LoVo (cell line): Measurements from ENCODE around the gene MAEA.
A peak's percentile ranks its signal among the peaks of the same experiment; 100 is the strongest.

Experiments used
- DNase-seq: peaks from one replicate; pipeline ENCODE4 v3.0.0-alpha.2; 2016; ENCODE audit warnings: low spot score

The MAEA gene

DNA sequence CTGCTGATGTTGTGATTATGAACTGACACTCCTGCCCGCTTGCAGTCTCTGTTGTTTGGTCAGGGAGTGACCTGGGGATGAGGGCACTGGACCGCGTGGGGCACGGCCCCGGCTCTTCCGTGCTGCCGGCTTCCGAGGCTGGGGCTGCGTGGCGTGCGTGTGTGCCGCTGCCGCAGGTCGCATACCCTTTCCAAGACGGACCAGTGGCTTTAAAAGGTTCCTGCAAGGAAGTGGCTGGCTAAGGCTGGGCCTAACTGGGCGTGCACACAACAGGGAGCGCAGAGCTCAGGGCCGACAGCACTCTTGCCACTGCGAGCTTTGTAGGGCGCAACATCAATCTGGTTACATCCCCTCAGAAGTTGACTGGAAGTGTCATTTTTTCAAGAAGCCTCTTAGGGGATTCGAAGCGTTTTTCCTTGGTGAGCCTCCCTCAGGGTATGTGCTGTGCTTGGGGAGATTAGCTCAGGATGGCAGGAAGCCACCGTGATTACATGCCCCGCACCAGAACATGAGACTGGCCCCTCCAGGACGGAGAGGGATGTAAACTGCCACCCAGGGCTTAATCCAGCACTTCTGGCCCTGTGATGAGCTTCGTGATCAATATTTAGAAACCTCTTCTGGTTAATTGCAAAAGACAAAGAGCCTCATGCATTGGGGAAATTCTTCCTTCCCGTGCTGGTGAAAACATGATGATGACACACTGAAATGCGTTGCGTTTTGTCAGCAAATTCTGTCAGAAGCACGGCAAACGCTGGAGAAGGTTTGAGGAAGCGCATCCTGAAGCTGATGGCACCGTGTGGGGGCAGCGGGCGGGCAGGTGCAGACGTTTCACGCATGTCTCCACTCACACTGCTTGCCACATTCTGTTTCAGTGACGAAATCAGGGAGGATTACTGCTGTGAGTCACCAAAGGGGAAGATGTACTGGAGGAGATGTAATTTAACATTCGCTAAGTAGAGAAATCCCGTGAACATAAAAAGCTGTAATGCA lies 11.1 kb downstream of the MAEA start:
- no peak for DNase-seq

GRCh38 chr4:1302159-1302558 lies 12.5 kb downstream of the MAEA start:
- no peak for DNase-seq

DNA sequence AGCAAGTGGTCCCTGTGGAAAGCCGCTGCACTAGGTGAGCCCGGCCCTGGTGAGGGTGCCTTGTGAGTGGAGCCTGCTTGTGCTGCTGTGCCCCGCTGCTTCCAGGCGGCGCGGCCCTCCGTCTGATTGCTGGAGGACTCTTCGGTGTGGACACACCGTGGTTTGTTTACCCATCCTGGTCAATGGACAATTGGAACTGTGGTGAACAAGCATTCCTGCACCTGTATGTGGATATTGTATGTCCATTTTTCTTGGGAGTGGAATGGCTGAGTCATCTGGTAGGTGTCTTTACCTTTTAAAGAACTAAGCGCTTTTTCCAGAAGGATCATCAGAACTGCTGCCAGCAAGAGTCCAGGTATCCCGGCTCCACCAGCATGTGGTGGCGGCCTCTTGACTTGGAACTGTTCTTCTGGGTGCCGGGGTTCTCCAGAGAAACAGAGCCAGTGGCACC lies 15.6 kb downstream of the MAEA start:
- peak; percentile 45 for DNase-seq

GRCh38 chr4:1305781-1306455 lies 16.2 kb downstream of the MAEA start:
- DNase-seq = peak; percentile 72

GRCh38 chr4:1307951-1308735 lies 18.5 kb downstream of the MAEA start:
- DNase-seq = no peak

DNA sequence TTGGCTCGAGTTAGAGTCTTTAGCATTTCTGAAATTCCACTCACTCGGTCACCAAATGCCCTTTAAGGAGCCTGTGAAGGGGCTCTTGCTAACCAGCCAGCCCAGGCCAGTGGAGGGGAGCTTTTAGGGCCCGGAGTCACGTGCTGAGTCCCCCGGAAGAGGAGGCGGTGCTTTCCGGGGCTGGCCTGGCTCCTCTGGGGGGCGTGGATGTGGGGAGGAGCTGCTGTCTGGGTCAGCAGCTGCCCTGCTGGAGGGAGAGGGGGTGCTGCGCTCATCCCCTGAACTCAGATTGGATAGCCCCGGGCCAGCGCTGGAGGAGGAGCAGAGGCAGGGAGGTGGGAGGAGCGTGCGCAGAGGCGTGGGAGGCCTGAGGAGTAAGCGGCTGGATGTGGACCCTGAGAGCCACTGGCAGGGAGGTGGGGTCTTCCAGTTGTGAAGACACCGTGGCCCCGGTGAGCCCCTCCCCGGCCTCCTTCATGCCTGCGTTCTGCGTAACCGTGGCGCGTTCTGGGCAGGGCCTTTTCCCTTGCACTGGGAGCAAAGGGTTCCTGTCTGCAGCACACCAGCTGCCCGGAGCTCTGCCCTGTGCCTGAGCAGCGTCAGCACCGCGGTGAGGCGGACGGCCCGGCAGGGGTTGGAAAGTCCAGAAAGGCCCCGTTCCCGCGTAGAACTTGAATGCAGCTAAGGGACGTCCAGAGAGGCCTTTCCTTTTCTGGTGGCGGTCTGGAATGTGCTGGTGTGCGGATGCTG lies 19.7 kb downstream of the MAEA start:
- DNase-seq = no peak

- DNase-seq = no peak
Measured at GRCh38 chr4:1310031-1310795, 20.5 kb downstream of the MAEA start.

GRCh38 chr4:1310796-1311631 lies 21.3 kb downstream of the MAEA start:
- DNase-seq = no peak

DNA sequence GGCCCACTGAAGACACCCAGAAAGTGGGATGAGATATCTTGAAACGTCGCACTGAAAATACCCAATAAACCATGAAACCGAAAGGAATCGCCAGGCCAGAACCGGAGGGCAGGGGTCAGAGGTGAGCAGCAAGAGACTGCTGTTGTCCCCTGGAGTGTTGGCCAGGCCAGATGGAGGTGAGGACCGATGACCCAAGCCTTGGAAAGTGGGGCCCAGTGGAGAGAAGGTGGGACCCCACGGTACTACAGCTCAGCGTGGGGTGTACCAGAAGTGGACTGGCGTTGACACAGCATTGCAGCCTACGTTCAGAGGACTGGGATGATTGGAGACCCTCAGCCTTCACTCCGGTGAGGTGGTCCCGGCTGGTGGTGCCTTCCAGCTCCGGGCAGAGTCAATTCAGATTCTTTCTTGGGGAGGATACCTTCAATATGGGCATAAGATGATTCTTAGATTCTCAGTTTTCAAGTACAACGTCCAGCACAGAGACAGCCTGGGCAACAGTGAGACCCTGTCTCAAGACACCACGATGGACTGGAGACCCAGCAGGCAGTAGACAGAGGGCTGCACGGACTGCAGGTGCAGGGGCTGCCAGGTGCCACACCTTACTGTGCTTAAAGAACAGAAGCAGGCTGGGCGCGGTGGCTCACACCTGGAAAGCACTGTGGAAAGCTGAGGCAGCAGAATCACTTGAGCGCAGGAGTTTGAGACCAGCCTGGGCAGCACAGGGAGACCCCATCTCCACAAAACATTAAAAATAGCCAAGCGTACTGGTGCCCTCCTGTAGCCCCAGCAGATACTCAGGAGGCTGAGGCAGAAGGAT lies 23.3 kb downstream of the MAEA start:
- no peak for DNase-seq

GRCh38 chr4:1315306-1315705 lies 25.6 kb downstream of the MAEA start:
- DNase-seq = no peak

DNA sequence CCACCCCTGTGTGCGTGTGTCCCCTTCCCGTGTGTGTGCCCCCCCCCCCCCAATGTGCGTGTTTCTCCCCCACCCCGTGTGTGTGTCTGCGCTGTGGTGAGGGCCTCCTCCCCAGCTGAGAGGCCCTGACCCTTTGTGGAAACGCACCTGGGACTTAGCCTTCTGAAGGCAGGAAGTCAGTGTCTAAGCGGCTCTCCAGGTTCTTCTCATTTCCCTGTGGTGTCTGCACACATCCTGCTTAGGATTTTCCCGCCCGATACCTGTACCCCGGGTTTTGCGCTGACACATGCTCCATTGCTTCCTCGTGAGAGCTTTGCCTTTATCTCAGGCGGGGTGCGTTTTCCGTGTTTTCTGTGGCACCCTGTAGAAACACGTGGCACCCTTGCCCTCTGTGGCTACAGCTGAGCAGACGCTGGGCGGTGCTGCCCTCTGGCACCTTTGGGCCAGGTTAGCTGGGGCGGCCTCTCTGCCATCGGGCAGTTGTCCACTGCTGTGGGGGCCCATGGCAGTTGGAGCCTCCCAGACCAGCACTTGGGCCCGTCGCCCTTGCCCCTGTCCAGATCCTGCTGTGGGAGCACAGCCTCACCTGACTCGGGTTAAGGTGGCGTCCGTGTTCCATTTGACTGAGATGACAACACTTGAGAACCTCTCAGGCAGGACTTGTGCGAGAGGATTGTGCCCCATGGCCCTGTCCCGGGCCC lies 26.3 kb downstream of the MAEA start:
- DNase-seq = no peak

DNA sequence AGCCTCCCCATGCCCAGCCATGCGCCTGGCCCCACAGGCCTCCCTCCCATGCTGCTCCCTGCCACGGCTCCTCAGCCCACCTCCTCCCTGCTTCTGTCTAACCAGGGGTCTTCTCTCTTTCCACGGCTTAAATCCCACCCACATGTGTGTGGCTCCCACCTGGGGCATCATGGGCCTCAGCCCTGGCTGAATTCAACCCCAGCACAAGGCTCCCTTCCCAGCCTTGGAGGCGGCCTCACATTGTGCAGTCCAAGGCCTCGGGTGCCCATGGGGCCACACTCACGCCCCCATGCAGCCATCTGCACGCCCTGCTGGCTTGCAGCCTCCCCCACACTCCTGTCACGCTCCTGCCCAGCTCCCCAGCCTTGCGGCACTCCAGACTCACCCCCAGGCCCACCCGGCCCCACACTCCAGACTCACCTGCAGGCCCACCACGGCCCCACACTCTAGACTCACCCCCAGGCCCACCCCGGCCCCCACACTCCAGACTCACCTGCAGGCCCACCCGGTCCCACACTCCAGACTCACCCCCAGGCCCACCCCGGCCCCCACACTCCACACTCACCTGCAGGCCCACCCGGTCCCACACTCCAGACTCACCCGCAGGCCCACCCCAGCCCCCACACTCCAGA lies 27.0 kb downstream of the MAEA start:
- DNase-seq = no peak

DNA sequence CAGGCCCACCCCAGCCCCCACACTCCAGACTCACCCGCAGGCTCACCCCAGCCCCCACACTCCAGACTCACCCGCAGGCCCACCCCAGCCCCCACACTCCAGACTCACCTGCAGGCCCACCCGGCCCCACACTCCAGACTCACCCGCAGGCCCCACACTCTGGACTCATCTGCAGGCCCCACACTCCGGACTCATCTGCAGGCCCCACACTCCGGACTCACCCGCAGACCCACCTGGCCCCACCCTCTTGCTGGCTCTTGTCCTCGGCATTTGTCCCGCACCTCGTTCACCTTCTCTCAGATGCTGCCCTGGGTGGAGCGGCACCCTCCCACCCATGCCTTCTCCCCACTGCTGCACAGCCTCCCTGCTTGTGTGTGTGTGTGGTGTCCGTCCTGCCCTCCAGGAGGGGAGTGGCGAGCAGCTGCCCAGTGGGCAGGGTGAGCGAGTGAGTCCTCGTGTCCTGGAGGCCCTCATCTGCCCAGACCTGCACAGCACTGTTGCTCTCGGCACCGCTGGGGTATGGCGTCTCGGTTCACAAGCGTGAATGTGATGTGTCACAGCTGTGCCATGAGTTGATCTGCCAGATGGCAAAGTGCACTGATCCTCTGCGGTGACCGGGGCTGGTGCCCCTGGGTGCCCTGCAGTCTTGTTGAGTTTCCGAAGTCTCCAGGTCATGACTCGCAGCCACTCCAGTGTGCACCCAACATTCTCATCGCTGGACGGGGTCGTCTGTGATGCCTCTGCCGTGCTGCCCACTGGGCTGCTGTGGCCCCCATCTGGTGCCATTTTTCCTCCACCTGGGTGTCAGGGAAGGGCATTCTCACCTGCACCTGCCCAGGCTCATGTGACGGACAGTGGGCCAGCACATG lies 27.7 kb downstream of the MAEA start:
- no peak for DNase-seq

- DNase-seq = no peak
Measured at GRCh38 chr4:1318046-1318375, 28.3 kb downstream of the MAEA start.

- no peak for DNase-seq
Measured at GRCh38 chr4:1318488-1319213, 29.0 kb downstream of the MAEA start.

GRCh38 chr4:1321486-1321885 lies 31.8 kb downstream of the MAEA start:
- no peak for DNase-seq
